T1000 (cell line): ENCODE data around the gene DCTD.

ENCODE experiments used
- DNase-seq: peaks from one replicate; lab custom pipeline; 2025; ENCODE audit warnings: mixed read lengths; lab: John Stamatoyannopoulos, UW

DCTD gene

DNA sequence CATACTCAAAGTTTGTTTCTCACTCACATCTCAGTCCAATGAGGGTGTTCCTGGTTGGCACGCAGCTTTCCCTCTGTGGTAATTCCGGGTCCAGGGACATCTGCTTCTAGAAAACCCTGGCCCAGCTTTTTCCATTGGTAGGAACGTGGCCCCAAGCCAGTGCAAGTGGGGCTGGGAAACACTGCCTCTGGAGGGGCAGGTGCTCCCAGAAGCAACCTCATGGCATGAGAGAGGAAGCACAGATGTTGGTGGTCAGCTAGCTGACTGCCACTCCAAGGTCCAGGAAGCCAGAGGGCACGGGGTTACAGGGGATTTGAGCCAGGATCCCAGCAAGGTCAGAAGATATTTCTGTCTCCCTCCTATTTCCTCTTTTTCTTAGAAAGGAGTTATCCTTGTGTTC lies 47.5 kb downstream of the DCTD start:
- DNase-seq, result no peak

DNA sequence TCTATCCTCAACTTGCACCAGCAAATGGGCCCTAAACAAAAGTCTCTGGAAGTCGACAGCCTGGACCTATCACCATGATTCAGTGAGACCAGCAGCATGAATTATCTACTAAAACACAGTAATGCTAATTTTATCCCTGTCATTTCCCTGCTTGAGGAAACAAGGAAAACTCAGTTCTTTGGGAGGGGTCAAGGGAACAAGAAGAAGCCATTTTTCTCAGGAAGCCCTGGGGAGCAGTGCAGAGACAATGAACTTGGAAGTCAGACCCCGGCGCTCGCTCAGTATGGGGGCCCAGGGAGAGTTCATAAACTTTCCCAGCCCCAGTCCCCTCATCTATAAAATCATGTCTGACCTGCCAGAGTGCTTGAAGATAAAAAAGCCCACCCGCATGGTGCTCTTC lies 50.4 kb downstream of the DCTD start:
- DNase-seq, result no peak

GRCh38 chr4:182863501-182863900 lies 53.7 kb downstream of the DCTD start:
- no peak for DNase-seq

DNA sequence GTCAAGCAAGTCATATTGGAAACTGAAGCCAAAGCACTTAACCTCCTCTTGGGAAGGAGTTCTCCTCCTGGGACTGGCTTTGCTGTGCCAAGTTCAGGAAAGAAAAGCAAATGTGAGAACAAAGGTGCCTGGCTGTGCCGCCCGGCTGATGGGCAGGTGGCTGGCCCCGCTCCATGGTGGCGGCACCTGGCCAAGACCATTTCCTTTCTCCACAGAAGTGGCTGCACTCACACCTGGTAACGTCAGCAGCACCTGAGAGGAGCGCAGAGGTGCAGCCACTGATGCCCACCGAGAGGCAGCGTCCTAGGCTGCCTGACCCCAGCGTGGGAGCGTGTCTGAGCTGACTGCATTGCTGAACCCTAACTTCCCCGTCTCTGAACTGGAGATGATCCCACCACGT lies 54.3 kb downstream of the DCTD start:
- DNase-seq, result no peak

DNA sequence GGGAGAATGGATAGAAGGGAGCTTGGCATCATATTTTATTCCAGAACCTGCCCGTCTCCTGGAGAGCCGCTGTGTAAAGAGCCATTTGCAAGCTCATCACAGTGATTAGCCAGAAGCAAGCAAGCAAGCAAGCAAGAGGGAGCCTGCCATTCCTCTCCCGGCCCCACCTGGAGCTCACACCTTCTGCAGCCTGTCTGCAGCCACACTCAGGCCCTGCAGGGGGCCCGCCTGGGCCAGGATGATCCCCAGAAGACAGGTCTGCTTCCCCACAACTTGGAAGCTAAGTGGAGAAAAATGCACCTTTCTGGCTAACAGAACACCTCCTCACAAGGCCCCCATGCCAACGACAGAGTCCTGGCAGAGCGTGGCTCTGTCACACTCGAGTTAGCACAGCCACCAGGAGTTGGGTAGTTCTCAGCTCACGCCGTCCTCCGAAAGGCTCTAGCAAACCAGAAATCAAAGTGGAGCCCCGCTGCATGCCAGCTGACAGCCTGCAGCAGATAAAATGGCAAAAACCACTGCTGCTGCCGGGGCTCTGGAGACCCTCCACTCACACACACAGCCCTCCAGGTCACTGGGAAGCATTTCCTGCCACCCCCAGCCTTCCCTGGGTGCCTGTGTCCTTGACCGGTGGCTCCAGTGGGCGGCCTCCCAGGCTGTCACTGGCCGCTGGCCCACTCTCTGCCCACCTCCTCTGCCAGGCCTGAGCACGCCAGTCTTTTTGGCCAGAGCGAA lies 54.9 kb downstream of the DCTD start:
- no peak for DNase-seq

- DNase-seq, result no peak
Measured at GRCh38 chr4:182861346-182861745, 55.8 kb downstream of the DCTD start.

DNA sequence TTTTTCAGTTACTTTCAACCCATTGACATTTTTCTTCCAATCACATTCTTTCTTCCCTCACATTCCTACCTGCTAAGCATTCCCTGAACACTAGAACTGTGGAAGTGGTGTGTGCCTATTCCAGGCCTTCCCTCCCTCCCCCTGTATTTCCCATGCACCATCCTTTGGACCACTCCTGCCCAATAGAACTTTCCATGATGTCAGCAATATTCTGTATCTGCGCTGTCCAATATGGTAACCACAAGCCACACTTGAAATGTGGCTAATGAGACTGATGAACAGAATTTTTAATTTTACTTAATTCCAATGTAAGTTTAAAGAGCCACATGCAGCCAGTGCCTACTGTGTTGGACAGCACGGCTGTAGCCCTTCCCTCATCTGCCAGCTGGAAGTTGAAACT lies 57.5 kb downstream of the DCTD start:
- DNase-seq, result no peak

- no peak for DNase-seq
Measured at GRCh38 chr4:182858711-182859110, 58.5 kb downstream of the DCTD start.

DNA sequence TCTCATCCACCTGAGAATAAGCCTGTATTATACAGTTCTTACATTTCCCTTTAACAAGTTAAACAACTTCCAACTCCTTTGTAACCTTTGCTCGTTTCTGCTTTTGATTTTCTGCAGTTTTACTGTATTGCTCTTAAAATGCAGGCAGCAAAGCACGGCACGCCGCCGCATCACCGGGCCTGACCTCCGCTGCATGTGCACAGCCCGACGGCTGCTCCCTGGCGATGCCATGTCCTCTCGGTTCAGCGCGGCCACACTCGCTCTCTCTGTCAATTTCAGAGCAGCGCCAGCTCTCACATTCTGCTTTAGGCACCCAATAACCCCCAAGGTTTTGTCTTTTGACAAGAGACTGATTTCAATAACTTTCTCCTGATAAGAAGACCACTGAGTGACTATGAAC lies 60.3 kb downstream of the DCTD start:
- no peak for DNase-seq

DNA sequence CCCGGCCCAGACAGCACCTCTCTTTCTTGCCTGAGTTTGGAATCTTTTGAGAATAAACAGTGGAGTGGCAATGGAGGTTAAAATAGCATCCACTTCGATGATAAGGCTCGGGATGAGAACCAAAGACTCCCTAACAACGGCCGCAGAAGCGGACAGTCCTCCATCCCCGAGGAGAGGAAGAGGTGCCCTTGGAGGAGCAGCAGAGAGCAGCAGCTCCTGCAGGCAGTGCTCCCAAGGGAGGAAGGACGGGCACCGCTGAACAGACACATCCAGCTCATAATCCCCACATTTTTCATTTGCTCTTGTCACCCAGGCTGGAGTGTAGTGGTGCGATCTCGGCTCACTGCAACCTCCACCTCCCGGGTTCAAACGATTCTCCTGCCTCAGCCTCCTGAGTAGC lies 61.3 kb downstream of the DCTD start:
- no peak for DNase-seq

DNA sequence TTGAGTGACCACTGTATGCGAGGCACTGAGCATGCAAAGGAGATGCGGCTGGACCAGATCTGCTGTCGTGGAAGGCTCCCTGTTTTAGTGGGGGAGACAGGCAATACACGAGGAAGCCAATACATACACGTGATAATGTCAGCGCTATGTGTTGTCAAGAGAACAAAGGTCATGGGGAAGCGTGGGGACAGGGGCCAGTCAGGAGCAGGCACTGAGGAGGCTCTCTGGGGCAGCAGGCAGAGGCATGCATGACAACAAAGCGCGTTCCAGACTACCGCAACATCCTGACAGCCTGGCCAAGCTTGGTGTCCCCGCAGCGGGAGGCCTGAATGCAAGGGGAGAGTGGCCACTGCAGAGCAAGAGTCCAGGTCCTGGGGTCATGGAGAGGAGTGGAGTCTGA lies 61.9 kb downstream of the DCTD start:
- DNase-seq, result no peak

DNA sequence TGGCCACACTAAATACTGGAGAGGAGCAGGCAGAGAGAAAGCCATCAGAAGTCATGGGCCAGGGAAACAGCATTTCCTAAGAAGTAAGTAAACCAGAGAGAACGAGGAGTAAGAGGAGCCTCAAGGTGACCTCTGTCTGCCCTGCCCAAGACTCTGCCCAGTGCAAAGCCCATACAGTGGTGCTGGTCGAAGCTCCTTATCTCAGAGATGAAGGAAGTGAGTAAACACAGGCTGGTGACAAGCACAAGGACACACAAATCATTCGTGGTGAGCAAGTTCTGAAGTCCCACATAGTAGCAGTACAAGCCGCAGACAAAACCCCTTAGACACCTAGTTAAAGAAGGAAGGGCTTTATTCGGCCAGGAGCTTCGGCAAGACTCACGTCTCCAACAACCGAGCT lies 62.7 kb downstream of the DCTD start:
- DNase-seq, result no peak

GRCh38 chr4:182853731-182854330 lies 63.4 kb downstream of the DCTD start:
- DNase-seq, result no peak

- DNase-seq, result no peak
Measured at GRCh38 chr4:182848685-182849084, 68.5 kb downstream of the DCTD start.

GRCh38 chr4:182847576-182848450 lies 69.4 kb downstream of the DCTD start:
- no peak for DNase-seq

DNA sequence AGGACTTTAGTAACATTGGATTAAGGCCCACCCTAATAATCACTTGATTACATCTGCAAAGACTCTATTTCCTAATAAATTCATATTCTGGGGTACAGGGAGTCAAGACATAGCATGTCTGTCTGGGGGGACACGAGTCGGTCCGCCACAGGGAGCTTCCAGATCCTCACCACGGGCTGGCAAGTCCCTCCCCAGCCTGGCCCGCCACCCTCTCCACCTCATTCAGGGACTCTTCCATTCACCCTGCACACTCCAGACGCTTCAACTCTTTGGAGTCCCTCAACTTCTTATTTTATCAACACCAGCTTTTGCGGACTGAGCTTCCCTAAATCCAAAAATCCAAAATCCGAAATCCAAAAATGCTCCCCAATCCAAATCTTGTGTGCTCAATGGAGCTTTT lies 71.2 kb downstream of the DCTD start:
- no peak for DNase-seq

DNA sequence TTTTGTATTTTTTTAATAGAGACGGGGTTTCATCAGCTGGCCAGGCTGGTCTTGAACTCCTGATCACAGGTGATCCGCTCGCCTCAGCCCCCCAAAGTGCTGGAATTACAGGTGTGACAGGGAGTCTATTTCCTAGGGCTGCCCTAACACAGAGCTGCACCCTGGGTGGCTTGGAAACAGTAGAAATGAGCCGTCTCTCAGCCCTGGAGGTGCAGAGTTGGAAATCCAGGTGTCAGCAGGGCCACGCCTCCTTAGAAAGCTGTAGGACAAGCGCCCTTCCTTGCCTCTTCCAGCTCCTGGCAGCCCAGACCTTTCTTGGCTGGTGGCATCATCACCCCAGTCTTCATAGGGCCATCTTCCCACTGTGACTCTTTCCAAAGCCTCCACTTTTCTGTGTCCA lies 71.6 kb downstream of the DCTD start:
- DNase-seq, result no peak

GRCh38 chr4:182843808-182844325 lies 73.3 kb downstream of the DCTD start:
- no peak for DNase-seq

DNA sequence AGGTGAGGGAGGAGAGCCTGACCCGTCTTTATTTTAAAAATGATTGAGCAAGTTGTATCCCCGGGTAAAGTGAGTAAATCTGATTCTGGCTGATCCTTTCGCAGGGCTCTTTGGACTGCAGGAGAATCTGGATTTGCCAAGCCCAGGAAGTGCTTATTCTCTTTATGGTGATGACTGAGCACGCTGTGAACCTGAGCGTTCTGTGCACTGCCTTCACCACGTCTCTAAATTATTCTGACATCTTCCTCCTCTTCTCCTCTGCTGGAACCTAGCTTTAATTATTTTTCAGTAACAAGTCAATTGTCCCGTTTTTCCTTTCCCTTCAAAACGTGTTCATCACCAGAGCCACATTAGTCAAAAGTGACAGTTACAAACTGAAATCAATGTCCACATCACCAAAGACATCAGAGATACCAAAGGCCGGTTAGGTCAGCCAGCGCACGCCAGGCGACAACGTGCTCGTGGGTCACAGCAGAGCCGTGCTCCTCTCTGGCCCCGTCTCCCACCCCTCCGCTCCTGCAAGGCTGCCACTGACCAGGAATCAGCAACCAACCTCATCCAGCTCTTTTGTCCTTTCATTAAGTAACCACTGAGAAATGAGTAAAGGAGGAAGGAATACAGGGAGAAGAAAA lies 74.3 kb downstream of the DCTD start:
- DNase-seq, result no peak

- no peak for DNase-seq
Measured at GRCh38 chr4:182842104-182842600, 75.0 kb downstream of the DCTD start.

GRCh38 chr4:182840108-182840507 lies 77.1 kb downstream of the DCTD start:
- no peak for DNase-seq
